Keratinocyte (primary cell): Measurements from ENCODE around the gene EHHADH. TPM values are rescaled to one million over a fixed set of nuclear protein-coding genes. Genes with fewer than 3 reads are reported as not detected.

Source experiments
- DNase-seq: peaks from one replicate; pipeline ENCODE4 v3.0.0-alpha.2; 2011; ENCODE audit warnings: low read depth, missing footprints, low spot score
- FAIRE-seq: peaks from 2 replicates; lab custom pipeline; 2011; peaks lifted over from hg19 to GRCh38; lab: Jason Lieb, UNC
- H2AFZ ChIP-seq: 2 replicates; pipeline ENCODE4 v1.6.0; 2012; ENCODE audit warnings: low read length, control low read depth, inconsistent platforms; ENCODE audit not compliant: control insufficient read depth
- H3K27ac ChIP-seq: 2 replicates; pipeline ENCODE4 v1.5.1; 2011; ENCODE audit warnings: low read length; ENCODE audit not compliant: control insufficient read depth, insufficient read depth
- H3K27me3 ChIP-seq: 3 replicates; pipeline ENCODE4 v1.6.0; 2011; ENCODE audit warnings: low read length; ENCODE audit not compliant: control insufficient read depth, insufficient read depth; ENCODE audit errors: extremely low read depth
- H3K36me3 ChIP-seq, 2 experiments: 2 replicates in 1 of 2; 3 replicates in 1 of 2; pipeline ENCODE4 v1.5.1; 2011; ENCODE audit warnings: low read length in 2 of 2, mild to moderate bottlenecking in 1 of 2; ENCODE audit not compliant: control insufficient read depth in 2 of 2, insufficient read depth in 2 of 2; ENCODE audit errors: extremely low read depth in 1 of 2
- H3K4me1 ChIP-seq: 3 replicates; pipeline ENCODE4 v1.5.1; 2011; ENCODE audit warnings: low read length; ENCODE audit not compliant: control insufficient read depth, insufficient read depth; ENCODE audit errors: extremely low read depth
- H3K4me2 ChIP-seq: 3 replicates; pipeline ENCODE4 v1.6.0; 2011; ENCODE audit warnings: low read depth, low read length; ENCODE audit not compliant: control insufficient read depth, insufficient read depth; ENCODE audit errors: extremely low read depth
- H3K4me3 ChIP-seq, 3 experiments: fragments of 200-600 bp in 1 of 3; sonication (generic) in 1 of 3; 2 replicates in 2 of 3; 3 replicates in 1 of 3; pipeline ENCODE4 v1.5.1; 2011 to 2016; ENCODE audit warnings: low read length in 3 of 3, mild to moderate bottlenecking in 3 of 3, control low read depth in 2 of 3, inconsistent platforms in 1 of 3, low read depth in 1 of 3, mixed read lengths in 1 of 3, mixed run types in 1 of 3, moderate library complexity in 1 of 3; ENCODE audit not compliant: control insufficient read depth in 2 of 3, insufficient read depth in 2 of 3; ENCODE audit errors: extremely low read depth in 1 of 3
- H3K79me2 ChIP-seq: 2 replicates; pipeline ENCODE4 v1.6.0; 2012; ENCODE audit warnings: low read length; ENCODE audit not compliant: control insufficient read depth, insufficient read depth
- H3K9ac ChIP-seq: 3 replicates; pipeline ENCODE4 v1.6.0; 2011; ENCODE audit warnings: low read length; ENCODE audit not compliant: control insufficient read depth, insufficient read depth; ENCODE audit errors: extremely low read depth
- H3K9me1 ChIP-seq: 3 replicates; pipeline ENCODE4 v1.6.0; 2011; ENCODE audit warnings: low read length; ENCODE audit not compliant: control insufficient read depth, insufficient read depth; ENCODE audit errors: extremely low read depth
- H3K9me3 ChIP-seq: 2 replicates; pipeline ENCODE4 v1.5.1; 2012; ENCODE audit warnings: low read depth, low read length; ENCODE audit not compliant: control insufficient read depth
- H4K20me1 ChIP-seq: 3 replicates; pipeline ENCODE4 v1.6.0; 2011; ENCODE audit warnings: low read length; ENCODE audit not compliant: control insufficient read depth, insufficient read depth; ENCODE audit errors: extremely low read depth
- EZH2 ChIP-seq: IDR thresholded peaks from one replicate; pipeline ENCODE4 v1.6.1; 2012; ENCODE audit warnings: inconsistent platforms, mild to moderate bottlenecking, low read length, moderate library complexity
- dilution Hi-C: fragments of 300-500 bp; cut with MboI; formaldehyde crosslinking; loops from one replicate; pipeline ENCODE4 v1.7.0; 2020; ENCODE audit warnings: low sequenced_read_pairs; ENCODE audit not compliant: extremely low pct_ligation_motif_present
- polyA plus RNA-seq, 5 experiments: library from polyadenylated mRNA; depleted of rRNA in 3 of 5; stranded (reverse) in 3 of 5; stranded (forward) in 1 of 5; unstranded in 1 of 5; fragments of >200 nt; gene quantifications; 1 replicate in 1 of 5; 2 replicates in 3 of 5; 3 replicates in 1 of 5; pipeline versions ENCODE4 v1.2.1 to v1.2.3, GENCODE V29; 2011 to 2012; ENCODE audit warnings: missing spikeins in 2 of 5, low read depth in 1 of 5, low replicate concordance in 1 of 5
- TF ChIP-seq, protein P1 (sequence below), 3 experiments: IDR thresholded peaks in 1 of 3; conservative IDR thresholded peaks in 1 of 3; optimal IDR thresholded peaks in 1 of 3; 2 replicates in 2 of 3; 3 replicates in 1 of 3; pipeline versions ENCODE3 to v1.5.1; 2011; ENCODE audit warnings: low read length in 3 of 3, mild to moderate bottlenecking in 3 of 3, moderate library complexity in 2 of 3, control low read depth in 1 of 3, inconsistent platforms in 1 of 3; ENCODE audit not compliant: insufficient read depth in 2 of 3; ENCODE audit errors: extremely low read depth in 1 of 3

Gene EHHADH
- polyA plus RNA-seq, 1 donor (not counting 4 experiments of a cell fraction or from before 2014, with no cell fraction given): 5.6 TPM

GRCh38 chr3:185270262-185270955 is 16.6 kb upstream of the EHHADH start:
- Histone ChIP-seq H3K36me3 (no peaks in the 10 kb centered on the region), H3K79me2 (no peaks in the 10 kb centered on the region), H3K9me3 (no peaks in the 10 kb centered on the region), H3K9me1 (no peaks in the 10 kb centered on the region), H3K9ac (no peak overlapping the region), H3K27me3 (no peaks in the 10 kb centered on the region), H3K4me2 (no peak overlapping the region), H3K4me1 (peaks cover 6% of the 10 kb centered on the region), H3K27ac (no peak overlapping the region), H2AFZ (no peak overlapping the region), H3K4me3 (no peak overlapping the region), H4K20me1 (no peaks in the 10 kb centered on the region)
- DNase-seq (no peak), FAIRE-seq (no peak)
- no peak for TF ChIP-seq EZH2
- TF ChIP-seq, protein P1, sequence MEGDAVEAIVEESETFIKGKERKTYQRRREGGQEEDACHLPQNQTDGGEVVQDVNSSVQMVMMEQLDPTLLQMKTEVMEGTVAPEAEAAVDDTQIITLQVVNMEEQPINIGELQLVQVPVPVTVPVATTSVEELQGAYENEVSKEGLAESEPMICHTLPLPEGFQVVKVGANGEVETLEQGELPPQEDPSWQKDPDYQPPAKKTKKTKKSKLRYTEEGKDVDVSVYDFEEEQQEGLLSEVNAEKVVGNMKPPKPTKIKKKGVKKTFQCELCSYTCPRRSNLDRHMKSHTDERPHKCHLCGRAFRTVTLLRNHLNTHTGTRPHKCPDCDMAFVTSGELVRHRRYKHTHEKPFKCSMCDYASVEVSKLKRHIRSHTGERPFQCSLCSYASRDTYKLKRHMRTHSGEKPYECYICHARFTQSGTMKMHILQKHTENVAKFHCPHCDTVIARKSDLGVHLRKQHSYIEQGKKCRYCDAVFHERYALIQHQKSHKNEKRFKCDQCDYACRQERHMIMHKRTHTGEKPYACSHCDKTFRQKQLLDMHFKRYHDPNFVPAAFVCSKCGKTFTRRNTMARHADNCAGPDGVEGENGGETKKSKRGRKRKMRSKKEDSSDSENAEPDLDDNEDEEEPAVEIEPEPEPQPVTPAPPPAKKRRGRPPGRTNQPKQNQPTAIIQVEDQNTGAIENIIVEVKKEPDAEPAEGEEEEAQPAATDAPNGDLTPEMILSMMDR (optimal IDR thresholded peaks at IDR 0.05 in 1 of 3, IDR thresholded peaks at IDR 0.05 in 1 of 3, conservative IDR thresholded peaks at IDR 0.05 in 1 of 3; ENCODE audit: extremely low read depth in 1 of 3, insufficient read depth in 2 of 3, low read length in 3 of 3): peak; percentile 68 to 77 (median 69)
- dilution Hi-C loops: no loop called here

DNA sequence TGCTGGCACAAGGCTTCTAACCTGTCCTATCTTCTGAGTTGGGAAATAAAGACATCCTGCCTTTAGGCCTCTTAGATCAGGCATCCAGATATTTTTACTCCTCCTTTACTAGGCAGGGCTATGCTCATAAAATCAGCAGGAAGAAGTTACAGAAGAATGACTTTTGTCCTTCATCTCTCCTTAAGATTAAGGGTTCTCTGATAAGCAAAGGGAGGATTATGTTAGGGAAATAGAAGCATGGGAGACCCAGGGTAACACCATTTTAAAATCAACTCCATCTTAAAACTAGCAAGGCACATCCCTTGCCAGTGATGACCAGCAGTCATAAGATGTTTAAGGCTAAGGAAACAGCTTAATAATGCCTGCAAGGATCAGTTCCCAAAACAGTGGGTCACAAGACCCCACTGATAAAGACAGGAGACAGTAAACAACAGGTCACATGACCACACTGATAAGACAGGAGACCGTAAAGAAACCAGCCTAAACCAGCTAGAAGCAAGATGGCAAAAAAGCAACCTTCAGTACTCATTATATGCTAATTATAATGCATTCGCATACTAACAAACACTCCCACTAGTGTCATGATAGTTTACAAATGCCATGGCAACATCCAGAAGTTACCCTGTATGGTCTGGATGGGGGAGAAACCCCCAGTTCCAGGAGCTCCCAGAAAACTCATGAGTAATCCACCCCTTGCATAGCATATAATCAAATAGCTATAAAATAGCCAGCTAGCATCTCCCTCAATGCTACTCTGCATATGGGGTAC is 14.5 kb upstream of the EHHADH start:
- TF ChIP-seq, protein P1 (optimal IDR thresholded peaks at IDR 0.05 in 1 of 3, IDR thresholded peaks at IDR 0.05 in 1 of 3, conservative IDR thresholded peaks at IDR 0.05 in 1 of 3; ENCODE audit: extremely low read depth in 1 of 3, insufficient read depth in 2 of 3, low read length in 3 of 3): no peak
- TF ChIP-seq EZH2: no peak
- Histone ChIP-seq H3K9ac (no peak overlapping the region), H3K36me3 (no peaks in the 10 kb centered on the region), H4K20me1 (no peaks in the 10 kb centered on the region), H2AFZ (no peak overlapping the region), H3K4me2 (no peak overlapping the region), H3K9me1 (no peaks in the 10 kb centered on the region), H3K27ac (no peak overlapping the region), H3K27me3 (no peaks in the 10 kb centered on the region), H3K9me3 (no peaks in the 10 kb centered on the region), H3K79me2 (no peaks in the 10 kb centered on the region), H3K4me1 (peaks cover 6% of the 10 kb centered on the region), H3K4me3 (no peak overlapping the region)
- no peak for DNase-seq
- FAIRE-seq: no peak
- dilution Hi-C loops: no loop called here
